HCT116 (cell line): ENCODE results near the gene HDLBP. TPM values are rescaled to one million over a fixed set of nuclear protein-coding genes. Genes with fewer than 3 reads are reported as not detected.

ENCODE experiments used
- ATAC-seq: fragments of 200-7000 bp; cut with Tn5 transposase; 2 replicates; pipeline ENCODE4 v1.9.1; 2020; ENCODE audit warnings: mild to moderate bottlenecking, moderate library complexity
- BruUV-seq: library from RNA; stranded (reverse); fragments of 400-500 nt; replicated peaks from 2 replicates; lab custom pipeline; 2021; lab: Mats Ljungman, UMichigan
- CTCF ChIA-PET: fragments of 300-600 bp; sonication (Branson Sonifier 250); formaldehyde crosslinking; loops from one replicate; lab custom pipeline; 2021; ENCODE audit warnings: antibody characterized with exemption; lab: Charles Lee
- POLR2A ChIA-PET: fragments of 300-600, 350-600 bp; sonication (Branson Sonifier 250); formaldehyde crosslinking; loops from one replicate; lab custom pipeline; 2021; ENCODE audit warnings: antibody characterized with exemption; lab: Charles Lee
- RAD21 ChIA-PET, 2 experiments: fragments of 300-600 bp; sonication (Branson Sonifier 250); formaldehyde crosslinking; loops; one replicate each; lab custom pipeline; 2023; ENCODE audit warnings: low total read pairs in 2 of 2; ENCODE audit not compliant: uncharacterized antibody in 2 of 2, unreplicated experiment in 2 of 2, low non-redundant PET in 1 of 2; lab: Charles Lee
- DNase-seq: peaks from one replicate; pipeline ENCODE4 v3.0.0-alpha.2; 2010; ENCODE audit warnings: low read depth, low spot score
- H2AFZ ChIP-seq: fragments of 200-600 bp; shearing (Covaris generic), sonication (generic); 2 replicates; pipeline ENCODE4 v1.6.1; 2017; ENCODE audit warnings: low read depth, mixed run types, mixed read lengths, antibody characterized with exemption, low read length; ENCODE audit not compliant: poor library complexity, severe bottlenecking
- H3K27ac ChIP-seq: 2 replicates; pipeline ENCODE4 v1.5.1; 2012; ENCODE audit warnings: low read depth, low read length
- H3K27me3 ChIP-seq: fragments of 200-600 bp; sonication (generic); 2 replicates; pipeline ENCODE4 v1.6.1; 2016; ENCODE audit warnings: mixed run types, low read length, mixed read lengths; ENCODE audit not compliant: insufficient read depth
- H3K36me3 ChIP-seq, 2 experiments: fragments of 200-500 bp in 1 of 2; fragments of 200-600 bp in 1 of 2; sonication (Bioruptor generic) in 1 of 2; sonication (generic) in 1 of 2; 2 replicates each; pipeline versions ENCODE4 v1.5.1 to v1.6.1; 2014 to 2016; ENCODE audit warnings: low read length in 2 of 2, inconsistent platforms in 1 of 2, mixed read lengths in 1 of 2, mixed run types in 1 of 2; ENCODE audit not compliant: insufficient read depth in 2 of 2, control insufficient read depth in 1 of 2
- H3K4me1 ChIP-seq, 2 experiments: fragments of 200-600 bp in 1 of 2; sonication (generic) in 1 of 2; 2 replicates each; pipeline versions ENCODE4 v1.5.1 to v1.6.1; 2012 to 2017; ENCODE audit warnings: low read length in 2 of 2, inconsistent platforms in 1 of 2, mild to moderate bottlenecking in 1 of 2, mixed read lengths in 1 of 2, mixed run types in 1 of 2, moderate library complexity in 1 of 2; ENCODE audit not compliant: insufficient read depth in 2 of 2, control insufficient read depth in 1 of 2
- H3K4me2 ChIP-seq: fragments of 200-600 bp; sonication (generic); 2 replicates; pipeline ENCODE4 v1.6.1; 2017; ENCODE audit warnings: mixed run types, low read length, mixed read lengths
- H3K4me3 ChIP-seq, 2 experiments: fragments of 200-600 bp in 1 of 2; sonication (generic) in 1 of 2; replicated peaks in 1 of 2; 2 replicates each; pipeline ENCODE4 v1.5.1; 2011 to 2016; ENCODE audit warnings: low read length in 2 of 2, control low read depth in 1 of 2, low read depth in 1 of 2, mild to moderate bottlenecking in 1 of 2, mixed read lengths in 1 of 2, mixed run types in 1 of 2
- H3K79me2 ChIP-seq: fragments of 200-600 bp; sonication (generic); 2 replicates; pipeline ENCODE4 v1.6.1; 2017; ENCODE audit warnings: mild to moderate bottlenecking, mixed run types, low read length, moderate library complexity, mixed read lengths; ENCODE audit not compliant: insufficient read depth
- H3K9ac ChIP-seq: fragments of 200-600 bp; sonication (generic); 2 replicates; pipeline ENCODE4 v1.6.1; 2016; ENCODE audit warnings: low read length, mixed read lengths
- H3K9me2 ChIP-seq: fragments of 200-600 bp; sonication (generic), shearing (Covaris generic); 2 replicates; pipeline ENCODE4 v1.6.1; 2017; ENCODE audit warnings: mixed run types, mild to moderate bottlenecking, moderate library complexity; ENCODE audit not compliant: insufficient read depth
- H3K9me3 ChIP-seq, 2 experiments: fragments of 200-500 bp in 1 of 2; fragments of 200-600 bp in 1 of 2; sonication (Bioruptor generic) in 1 of 2; sonication (generic) in 1 of 2; 2 replicates each; pipeline ENCODE4 v1.6.1; 2014 to 2017; ENCODE audit warnings: low read length in 2 of 2, mixed read lengths in 2 of 2, inconsistent platforms in 1 of 2, low read depth in 1 of 2, mild to moderate bottlenecking in 1 of 2, mixed run types in 1 of 2, moderate library complexity in 1 of 2; ENCODE audit not compliant: control insufficient read depth in 1 of 2, insufficient read depth in 1 of 2
- H4K20me1 ChIP-seq: fragments of 200-600 bp; sonication (generic), shearing (Covaris generic); 2 replicates; pipeline ENCODE4 v1.6.1; 2017; ENCODE audit warnings: mixed run types, mild to moderate bottlenecking, moderate library complexity; ENCODE audit not compliant: insufficient read depth
- CBX3 ChIP-seq: IDR thresholded peaks from 2 replicates; pipeline ENCODE4 v1.6.1; 2012; ENCODE audit warnings: low read depth
- CEBPB ChIP-seq: IDR thresholded peaks from 2 replicates; pipeline ENCODE4 v1.6.1; 2012; ENCODE audit warnings: low read depth
- EZH2 ChIP-seq: fragments of 200-600 bp; sonication (generic); IDR thresholded peaks from 2 replicates; pipeline ENCODE4 v1.6.1; 2017; ENCODE audit warnings: antibody characterized with exemption, mixed run types
- JUND ChIP-seq: IDR thresholded peaks from 2 replicates; pipeline ENCODE4 v1.6.1; 2012
- POLR2A ChIP-seq: IDR thresholded peaks from 2 replicates; pipeline ENCODE4 v1.7.0; 2011; ENCODE audit warnings: borderline replicate concordance; ENCODE audit not compliant: insufficient read depth, insufficient read length; ENCODE audit errors: extremely low read depth
- POLR2AphosphoS5 ChIP-seq: IDR thresholded peaks from 2 replicates; pipeline ENCODE4 v1.6.1; 2011; ENCODE audit warnings: mild to moderate bottlenecking, low read depth, low read length, moderate library complexity
- RAD21 ChIP-seq: IDR thresholded peaks from 2 replicates; pipeline ENCODE4 v1.6.1; 2012; ENCODE audit warnings: low read depth, mild to moderate bottlenecking
- SRF ChIP-seq: IDR thresholded peaks from 2 replicates; pipeline ENCODE4 v1.6.1; 2012; ENCODE audit warnings: low read depth
- YY1 ChIP-seq: IDR thresholded peaks from 2 replicates; pipeline ENCODE4 v1.6.1; 2011; ENCODE audit warnings: low read length, low read depth, moderate library complexity, mild to moderate bottlenecking; ENCODE audit not compliant: insufficient replicate concordance; ENCODE audit errors: extremely low read depth
- intact Hi-C: fragments of 100-400 bp; cut with micrococcal nuclease; formaldehyde crosslinking; loops from 2 replicates; pipeline ENCODE4 v1.10.0; 2022
- total RNA-seq: library from RNA; stranded (reverse); gene quantifications from one replicate; pipeline ENCODE4 v1.2.1, GENCODE V29; 2021; ENCODE audit not compliant: unreplicated experiment
- TF ChIP-seq, protein P1 (sequence below): IDR thresholded peaks from 2 replicates; pipeline ENCODE4 v1.6.1; 2012
- TF ChIP-seq, protein P2 (sequence below): IDR thresholded peaks from 2 replicates; pipeline ENCODE4 v1.6.1; 2011; ENCODE audit warnings: mild to moderate bottlenecking, low read length, moderate library complexity; ENCODE audit not compliant: insufficient replicate concordance; ENCODE audit errors: extremely low read depth

HDLBP gene
- total RNA-seq, 1 experiment from 2014 or later: 462 TPM

DNA sequence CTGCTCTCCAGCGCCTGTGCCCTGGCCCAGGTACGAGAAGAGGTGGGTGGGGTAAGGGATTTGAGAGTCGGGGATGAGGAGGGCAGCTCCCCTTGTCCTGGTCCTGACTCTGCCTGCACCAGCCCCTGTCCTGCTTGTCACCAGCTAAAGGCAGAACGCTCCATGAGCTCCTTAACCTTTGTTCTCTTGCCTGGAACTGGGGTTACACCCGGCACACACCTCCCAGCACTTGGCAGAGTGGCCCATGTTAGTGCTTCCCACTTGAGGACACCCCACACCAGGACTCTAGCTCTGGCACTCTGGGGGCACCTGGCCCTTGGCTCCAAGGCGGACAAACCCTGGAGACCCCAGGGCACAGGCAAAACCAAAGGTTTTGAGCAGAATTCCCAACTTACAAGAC is 107.8 kb downstream of the HDLBP start:
- no peak overlapping the region for H3K27ac ChIP-seq
- CTCF ChIA-PET: no interaction called here
- TF ChIP-seq, protein P1, sequence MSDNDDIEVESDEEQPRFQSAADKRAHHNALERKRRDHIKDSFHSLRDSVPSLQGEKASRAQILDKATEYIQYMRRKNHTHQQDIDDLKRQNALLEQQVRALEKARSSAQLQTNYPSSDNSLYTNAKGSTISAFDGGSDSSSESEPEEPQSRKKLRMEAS: no peak
- TF ChIP-seq JUND (no peak), SRF (no peak), YY1 (no peak), CBX3 (no peak), RAD21 (no peak), CEBPB (no peak), POLR2A (no peak), EZH2 (no peak)
- TF ChIP-seq, protein P2, sequence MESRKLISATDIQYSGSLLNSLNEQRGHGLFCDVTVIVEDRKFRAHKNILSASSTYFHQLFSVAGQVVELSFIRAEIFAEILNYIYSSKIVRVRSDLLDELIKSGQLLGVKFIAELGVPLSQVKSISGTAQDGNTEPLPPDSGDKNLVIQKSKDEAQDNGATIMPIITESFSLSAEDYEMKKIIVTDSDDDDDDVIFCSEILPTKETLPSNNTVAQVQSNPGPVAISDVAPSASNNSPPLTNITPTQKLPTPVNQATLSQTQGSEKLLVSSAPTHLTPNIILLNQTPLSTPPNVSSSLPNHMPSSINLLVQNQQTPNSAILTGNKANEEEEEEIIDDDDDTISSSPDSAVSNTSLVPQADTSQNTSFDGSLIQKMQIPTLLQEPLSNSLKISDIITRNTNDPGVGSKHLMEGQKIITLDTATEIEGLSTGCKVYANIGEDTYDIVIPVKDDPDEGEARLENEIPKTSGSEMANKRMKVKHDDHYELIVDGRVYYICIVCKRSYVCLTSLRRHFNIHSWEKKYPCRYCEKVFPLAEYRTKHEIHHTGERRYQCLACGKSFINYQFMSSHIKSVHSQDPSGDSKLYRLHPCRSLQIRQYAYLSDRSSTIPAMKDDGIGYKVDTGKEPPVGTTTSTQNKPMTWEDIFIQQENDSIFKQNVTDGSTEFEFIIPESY: no peak
- H3K4me1 ChIP-seq: no peaks in the 10 kb centered on the region
- BruUV-seq: no TSS peak
- POLR2A ChIA-PET: no interaction called here
- no peak overlapping the region for H2AFZ ChIP-seq
- no peaks in the 10 kb centered on the region for H3K9me2 ChIP-seq
- intact Hi-C loops: no loop called here
- ATAC-seq (no peak), DNase-seq (no peak)
- no peaks in the 10 kb centered on the region for H4K20me1 ChIP-seq
- H3K9me3 ChIP-seq: no peaks in the 10 kb centered on the region
- H3K4me2 ChIP-seq: no peak overlapping the region
- RAD21 ChIA-PET: no interaction called here
- no peaks in the 10 kb centered on the region for H3K36me3 ChIP-seq
- H3K9ac ChIP-seq: no peak overlapping the region
- no peaks in the 10 kb centered on the region for H3K79me2 ChIP-seq
- H3K4me3 ChIP-seq: no peak overlapping the region
- H3K27me3 ChIP-seq: no peaks in the 10 kb centered on the region

GRCh38 chr2:241207151-241207550 is 108.3 kb downstream of the HDLBP start:
- DNase-seq: no peak
- no peaks in the 10 kb centered on the region for H3K27me3 ChIP-seq
- H3K9me3 ChIP-seq: no peaks in the 10 kb centered on the region
- H3K9ac ChIP-seq: no peak overlapping the region
- ChIA-PET POLR2A (no interaction called here), RAD21 (no interaction called here), CTCF (no interaction called here)
- H3K9me2 ChIP-seq: no peaks in the 10 kb centered on the region
- no TSS peak for BruUV-seq
- no peaks in the 10 kb centered on the region for H3K4me1 ChIP-seq
- no peak overlapping the region for H2AFZ ChIP-seq
- no peak overlapping the region for H3K4me3 ChIP-seq
- H3K79me2 ChIP-seq: no peaks in the 10 kb centered on the region
- no peak overlapping the region for H3K4me2 ChIP-seq
- ATAC-seq: no peak; the same call in 1 of the 2 replicates
- intact Hi-C loops: no loop called here
- TF ChIP-seq, protein P1: no peak
- TF ChIP-seq CBX3: no peak
- TF ChIP-seq CEBPB: no peak
- no peak for TF ChIP-seq POLR2AphosphoS5
- H3K27ac ChIP-seq: no peak overlapping the region
- H4K20me1 ChIP-seq: no peaks in the 10 kb centered on the region
- H3K36me3 ChIP-seq: no peaks in the 10 kb centered on the region
